OCI-LY7 (cell line): ENCODE results near the gene CERCAM.

Experiments
- EZH2phosphoT487 ChIP-seq: fragments of 200-600 bp; sonication (generic); IDR thresholded peaks from 2 replicates; pipeline ENCODE4 v1.6.1; 2018; ENCODE audit warnings: low read depth, borderline replicate concordance, mild to moderate bottlenecking, mixed run types, antibody characterized with exemption, low read length, moderate library complexity, mixed read lengths
- TF ChIP-seq, protein P1 (sequence below): fragments of 200-600 bp; sonication (generic); conservative IDR thresholded peaks from 2 replicates; pipeline ENCODE4 v1.5.1; 2014; ENCODE audit warnings: mild to moderate bottlenecking, antibody characterized with exemption, low read length, moderate library complexity, mixed read lengths

DNA sequence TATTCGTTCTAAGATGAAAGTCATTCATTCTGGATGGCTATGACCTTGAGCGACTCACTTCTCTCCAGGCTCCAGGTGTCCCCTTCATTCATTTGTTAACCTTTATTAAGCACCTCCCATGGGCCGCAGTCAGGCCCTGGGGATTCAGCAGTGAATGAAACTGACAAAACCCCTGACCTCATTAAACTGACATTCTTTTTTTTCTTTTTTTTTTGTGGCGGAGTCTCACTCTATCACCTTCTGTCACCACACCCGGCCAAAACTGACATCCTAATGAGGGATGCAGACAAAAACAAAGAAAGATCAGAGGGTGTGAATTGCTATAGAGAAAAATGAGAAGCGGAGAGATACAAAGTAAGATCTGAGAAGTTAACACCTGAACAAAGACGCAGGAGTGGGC lies 18.6 kb downstream of the CERCAM start:
- TF ChIP-seq, protein P1, sequence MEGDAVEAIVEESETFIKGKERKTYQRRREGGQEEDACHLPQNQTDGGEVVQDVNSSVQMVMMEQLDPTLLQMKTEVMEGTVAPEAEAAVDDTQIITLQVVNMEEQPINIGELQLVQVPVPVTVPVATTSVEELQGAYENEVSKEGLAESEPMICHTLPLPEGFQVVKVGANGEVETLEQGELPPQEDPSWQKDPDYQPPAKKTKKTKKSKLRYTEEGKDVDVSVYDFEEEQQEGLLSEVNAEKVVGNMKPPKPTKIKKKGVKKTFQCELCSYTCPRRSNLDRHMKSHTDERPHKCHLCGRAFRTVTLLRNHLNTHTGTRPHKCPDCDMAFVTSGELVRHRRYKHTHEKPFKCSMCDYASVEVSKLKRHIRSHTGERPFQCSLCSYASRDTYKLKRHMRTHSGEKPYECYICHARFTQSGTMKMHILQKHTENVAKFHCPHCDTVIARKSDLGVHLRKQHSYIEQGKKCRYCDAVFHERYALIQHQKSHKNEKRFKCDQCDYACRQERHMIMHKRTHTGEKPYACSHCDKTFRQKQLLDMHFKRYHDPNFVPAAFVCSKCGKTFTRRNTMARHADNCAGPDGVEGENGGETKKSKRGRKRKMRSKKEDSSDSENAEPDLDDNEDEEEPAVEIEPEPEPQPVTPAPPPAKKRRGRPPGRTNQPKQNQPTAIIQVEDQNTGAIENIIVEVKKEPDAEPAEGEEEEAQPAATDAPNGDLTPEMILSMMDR, result no peak
- no peak for TF ChIP-seq EZH2phosphoT487
